SK-N-SH (cell line): ENCODE results near the gene ANKRD11. TPM values are rescaled to one million over a fixed set of nuclear protein-coding genes. Genes with fewer than 3 reads are reported as not detected.
"Not testable (repeated sequence)": the region's sequence is repeated elsewhere in the genome, so short reads cannot be mapped to it uniquely, and the experiment has no call there.

Experiments
- CTCF ChIA-PET: fragments of 300-600, 350-600 bp; formaldehyde crosslinking; extraction: SDS; loops from one replicate; lab custom pipeline; 2021; lab: Yijun Ruan, JAX
- POLR2A ChIA-PET: fragments of 350-600 bp; sonication (Branson Sonifier 250); formaldehyde crosslinking; extraction: SDS; loops from one replicate; lab custom pipeline; 2020; ENCODE audit warnings: antibody characterized with exemption, inconsistent platforms; lab: Yijun Ruan, JAX
- DNase-seq: peaks from one replicate; pipeline ENCODE4 v3.0.0; 2012
- H2AFZ ChIP-seq: fragments of 200-600 bp; sonication (generic); 2 replicates; pipeline ENCODE4 v1.8.1; 2016; ENCODE audit warnings: antibody characterized with exemption, mild to moderate bottlenecking, low read depth
- H3F3A ChIP-seq: fragments of 200-600 bp; sonication (generic); replicated peaks from 2 replicates; pipeline ENCODE3; 2016; ENCODE audit warnings: antibody characterized with exemption, mild to moderate bottlenecking; ENCODE audit not compliant: insufficient read depth
- H3K27ac ChIP-seq, 2 experiments: fragments of 200-500 bp in 1 of 2; fragments of 200-600 bp in 1 of 2; sonication (Bioruptor generic) in 1 of 2; sonication (generic), shearing (Covaris generic) in 1 of 2; 2 replicates each; pipeline versions ENCODE4 v1.5.1 to v1.6.1; 2014 to 2016; ENCODE audit warnings: low read depth in 2 of 2, inconsistent platforms in 1 of 2, low read length in 1 of 2, mild to moderate bottlenecking in 1 of 2, mixed read lengths in 1 of 2
- H3K27me3 ChIP-seq: fragments of 200-600 bp; sonication (generic), shearing (Covaris generic); 2 replicates; pipeline ENCODE4 v1.6.1; 2016; ENCODE audit warnings: mixed run types; ENCODE audit not compliant: insufficient read depth
- H3K36me3 ChIP-seq, 2 experiments: fragments of 200-500 bp in 1 of 2; fragments of 200-600 bp in 1 of 2; sonication (Bioruptor generic) in 1 of 2; sonication (generic) in 1 of 2; replicated peaks in 1 of 2; 2 replicates each; pipeline versions ENCODE3 to v1.5.1; 2014 to 2016; ENCODE audit warnings: low read length in 1 of 2, mild to moderate bottlenecking in 1 of 2; ENCODE audit not compliant: insufficient read depth in 2 of 2, control insufficient read depth in 1 of 2
- H3K4me1 ChIP-seq, 2 experiments: fragments of 200-500 bp in 1 of 2; fragments of 200-600 bp in 1 of 2; sonication (Bioruptor generic) in 1 of 2; sonication (generic), shearing (Covaris generic) in 1 of 2; 2 replicates each; pipeline versions ENCODE4 v1.5.1 to v1.6.1; 2014 to 2016; ENCODE audit warnings: low read depth in 1 of 2, low read length in 1 of 2, mixed run types in 1 of 2; ENCODE audit not compliant: insufficient read depth in 2 of 2, control insufficient read depth in 1 of 2
- H3K4me2 ChIP-seq: fragments of 200-600 bp; sonication (generic), shearing (Covaris generic); 2 replicates; pipeline ENCODE4 v1.6.1; 2017; ENCODE audit warnings: mixed run types
- H3K4me3 ChIP-seq, 2 experiments: fragments of 200-500 bp in 1 of 2; fragments of 200-600 bp in 1 of 2; sonication (Bioruptor generic) in 1 of 2; sonication (generic), shearing (Covaris generic) in 1 of 2; 2 replicates each; pipeline versions ENCODE4 v1.5.1 to v1.8.1; 2014 to 2016; ENCODE audit warnings: low read depth in 2 of 2, inconsistent platforms in 1 of 2, low read length in 1 of 2, mild to moderate bottlenecking in 1 of 2, mixed read lengths in 1 of 2, moderate library complexity in 1 of 2
- H3K79me2 ChIP-seq: fragments of 200-600 bp; sonication (generic); 2 replicates; pipeline ENCODE4 v1.8.1; 2017; ENCODE audit warnings: mild to moderate bottlenecking; ENCODE audit not compliant: insufficient read depth
- H3K9ac ChIP-seq: fragments of 200-600 bp; sonication (generic); 2 replicates; pipeline ENCODE4 v1.6.1; 2017; ENCODE audit warnings: mixed run types
- H3K9me2 ChIP-seq: fragments of 200-600 bp; sonication (generic); 2 replicates; pipeline ENCODE4 v1.6.1; 2017; ENCODE audit warnings: mixed run types
- H3K9me3 ChIP-seq: fragments of 200-600 bp; sonication (generic); 2 replicates; pipeline ENCODE4 v1.6.1; 2017; ENCODE audit warnings: mixed run types, mild to moderate bottlenecking, moderate library complexity
- H4K20me1 ChIP-seq: fragments of 200-600 bp; sonication (generic); 2 replicates; pipeline ENCODE4 v1.6.1; 2017; ENCODE audit warnings: mild to moderate bottlenecking, mixed run types; ENCODE audit not compliant: insufficient read depth
- ELF1 ChIP-seq: IDR thresholded peaks from 2 replicates; pipeline ENCODE4 v1.4.0; 2012
- FOSL2 ChIP-seq: IDR thresholded peaks from 2 replicates; pipeline ENCODE4 v1.4.0; 2012; ENCODE audit warnings: low read depth, mild to moderate bottlenecking, moderate library complexity, borderline replicate concordance
- FOXM1 ChIP-seq: IDR thresholded peaks from 2 replicates; pipeline ENCODE4 v1.4.0; 2012; ENCODE audit warnings: low read depth, mild to moderate bottlenecking
- GABPA ChIP-seq: IDR thresholded peaks from 2 replicates; pipeline ENCODE4 v1.4.0; 2012; ENCODE audit warnings: low read depth, mild to moderate bottlenecking
- GATA2 ChIP-seq: sonication (generic); formaldehyde crosslinking; IDR thresholded peaks from 2 replicates; pipeline ENCODE4 v1.5.0; 2020; ENCODE audit warnings: mild to moderate bottlenecking, missing genetic modification reagents
- MEF2A ChIP-seq: IDR thresholded peaks from 2 replicates; pipeline ENCODE4 v1.4.0; 2012; ENCODE audit warnings: low read depth, borderline replicate concordance
- TCF12 ChIP-seq: IDR thresholded peaks from 2 replicates; pipeline ENCODE4 v1.4.0; 2012
- YY1 ChIP-seq: IDR thresholded peaks from 2 replicates; pipeline ENCODE4 v1.4.0; 2012; ENCODE audit warnings: low read depth, mild to moderate bottlenecking
- WGBS: methylation state at CpG from one replicate; pipeline ENCODE4 v1.1.6; 2017; ENCODE audit warnings: low lambda C conversion rate; 5-methylcytosine and 5-hydroxymethylcytosine counted together
- polyA plus RNA-seq, 3 experiments: library from polyadenylated mRNA; depleted of rRNA; stranded (reverse); fragments of >200 nt; gene quantifications; 2 replicates each; pipeline ENCODE4 v1.2.3, GENCODE V29; 2012
- TF ChIP-seq, protein P1 (sequence below): IDR thresholded peaks from 2 replicates; pipeline ENCODE4; 2012
- TF ChIP-seq, protein P2 (sequence below): IDR thresholded peaks from 2 replicates; pipeline ENCODE4 v1.6.1; 2012; ENCODE audit warnings: mild to moderate bottlenecking, low read depth, low read length, moderate library complexity
- TF ChIP-seq, protein P3 (sequence below): IDR thresholded peaks from 2 replicates; pipeline ENCODE4 v1.4.0; 2012; ENCODE audit warnings: low read depth

ANKRD11 gene
- polyA plus RNA-seq, 1 of the 3 experiments (the other 2 are of a cell fraction): 50.2 TPM

DNA sequence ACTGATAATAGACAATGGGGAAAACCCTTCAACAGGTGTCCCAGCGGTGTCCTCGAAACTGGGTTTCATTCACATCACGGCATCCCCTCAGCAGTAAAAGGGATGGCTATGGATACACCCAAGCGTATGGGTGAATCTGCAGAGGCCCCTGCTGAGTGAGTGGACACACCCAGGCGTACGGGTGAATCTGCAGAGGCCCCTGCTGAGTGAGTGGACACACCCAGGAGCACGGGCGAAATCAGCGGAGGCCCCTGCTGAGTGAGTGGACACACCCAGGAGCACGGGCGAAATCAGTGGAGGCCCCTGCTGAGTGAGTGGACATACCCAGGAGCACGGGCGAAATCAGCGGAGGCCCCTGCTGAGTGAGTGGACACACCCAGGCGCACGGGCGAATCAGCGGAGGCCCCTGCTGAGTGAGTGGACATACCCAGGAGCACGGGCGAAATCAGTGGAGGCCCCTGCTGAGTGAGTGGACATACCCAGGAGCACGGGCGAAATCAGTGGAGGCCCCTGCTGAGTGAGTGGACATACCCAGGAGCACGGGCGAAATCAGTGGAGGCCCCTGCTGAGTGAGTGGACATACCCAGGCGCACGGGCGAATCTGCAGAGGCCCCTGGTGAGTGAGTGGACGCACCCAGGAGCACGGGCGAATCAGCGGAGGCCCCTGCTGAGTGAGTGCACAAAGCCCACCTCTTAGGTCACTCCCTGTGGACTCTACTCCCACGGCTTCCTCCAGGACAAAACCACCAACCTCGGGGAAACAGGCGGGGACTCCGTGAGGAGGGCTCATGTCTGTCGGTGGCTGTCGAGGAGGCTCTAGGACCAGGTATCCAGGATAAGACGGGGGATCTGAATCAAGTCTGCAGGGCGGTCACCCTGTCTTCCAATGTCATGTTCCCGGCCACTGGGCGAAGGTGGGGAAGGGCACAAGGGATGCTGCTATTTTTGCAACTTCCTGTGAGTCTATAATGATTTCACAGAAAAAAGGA is 161.7 kb downstream of the ANKRD11 start:
- H3K9ac ChIP-seq, POLR2A ChIA-PET, H3K4me2 ChIP-seq, H3K36me3 ChIP-seq, H3K4me3 ChIP-seq, DNase-seq, H3K27ac ChIP-seq, H3K9me3 ChIP-seq, H3K27me3 ChIP-seq, H2AFZ ChIP-seq, H3K9me2 ChIP-seq: not testable (repeated sequence)
- Histone ChIP-seq H3F3A (peaks cover 29% of the 10 kb centered on the region), H4K20me1 (peaks cover 41% of the 10 kb centered on the region), H3K4me1 (peaks cover 25 to 54% of the 10 kb centered on the region in 2 experiments; a peak in 3 of 4 replicates), H3K79me2 (peaks cover 93% of the 10 kb centered on the region)
- 93% methylated on average over 33 of the region's 41 CpGs for WGBS
- CTCF ChIA-PET: interaction anchor here (0.9 kb wide), 1 partner anchor 12 kb away, joined by 3 read pairs; no protein-coding TSS in a partner anchor

DNA sequence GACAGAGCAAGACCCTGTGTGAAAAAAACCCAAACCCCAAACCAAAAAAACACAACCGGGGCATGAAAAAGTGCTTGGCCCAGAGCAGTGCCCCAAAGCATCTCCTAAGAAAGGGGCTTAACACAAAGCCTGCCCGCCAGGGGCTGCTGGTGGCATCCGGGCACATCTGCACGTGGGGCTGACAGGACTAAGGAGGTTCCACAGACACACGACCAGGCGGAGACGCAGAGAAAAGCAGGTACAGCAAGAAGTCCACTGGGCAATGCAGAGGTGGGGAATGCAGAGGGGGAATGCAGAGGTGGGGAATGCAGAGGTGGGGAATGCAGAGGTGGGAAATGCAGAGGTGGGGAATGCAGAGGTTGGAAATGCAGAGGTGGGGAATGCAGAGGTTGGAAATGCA is 163.6 kb downstream of the ANKRD11 start:
- H3K4me2 ChIP-seq: peak overlapping the region; percentile 51; the same call in 1 of the 2 replicates
- DNase-seq: no peak
- POLR2A ChIA-PET: no interaction called here
- no peak for TF ChIP-seq GATA2 (CRISPR knock-in tag)
- TF ChIP-seq MEF2A: no peak
- TF ChIP-seq, all 33 proteins: peak for 0
- Histone ChIP-seq H3K9me2 (no peaks in the 10 kb centered on the region), H3K79me2 (peaks cover 91% of the 10 kb centered on the region), H3K27ac (peak overlapping the region in 1 of 2 experiments; percentile 75; a peak in 2 of 4 replicates), H3K36me3 (no peaks in the 10 kb centered on the region), H3F3A (peaks cover 31% of the 10 kb centered on the region), H3K9me3 (no peaks in the 10 kb centered on the region), H3K4me3 (no peak overlapping the region), H2AFZ (no peak overlapping the region), H3K4me1 (peaks cover 31 to 54% of the 10 kb centered on the region in 2 experiments; a peak in 3 of 4 replicates), H4K20me1 (peaks cover 22% of the 10 kb centered on the region), H3K27me3 (no peaks in the 10 kb centered on the region), H3K9ac (no peak overlapping the region)
- WGBS: 98% methylated on average over 7 of the region's 7 CpGs
- CTCF ChIA-PET: no interaction called here

DNA sequence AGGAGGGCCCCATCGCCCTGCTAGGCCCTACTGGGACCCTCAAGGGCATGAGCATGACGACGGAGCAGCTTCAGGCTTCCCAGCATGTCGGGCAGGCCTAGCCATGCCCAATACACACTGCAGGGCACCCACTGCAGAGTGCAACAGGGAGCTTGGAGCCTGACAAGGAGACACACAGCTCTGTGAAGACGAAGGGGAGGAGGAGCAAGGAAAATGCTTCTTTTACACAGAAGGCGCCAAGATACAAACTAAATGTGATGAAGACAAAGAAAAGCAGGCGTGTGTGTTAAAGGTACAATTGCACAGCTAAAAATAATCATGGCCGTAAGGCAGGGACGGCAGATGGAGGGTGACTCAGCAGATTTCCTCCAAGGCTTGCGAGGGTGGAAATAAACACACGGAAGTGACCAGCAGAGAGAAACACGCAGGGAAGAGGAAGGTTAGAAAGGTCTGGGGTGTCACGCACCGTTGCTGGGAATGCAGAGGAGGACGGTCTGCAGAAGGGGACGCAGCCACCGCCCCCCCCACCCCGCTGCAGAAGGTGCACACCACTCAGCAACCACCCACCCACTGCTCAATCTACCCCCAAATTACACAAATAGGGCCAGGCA is 164.4 kb downstream of the ANKRD11 start:
- Histone ChIP-seq H3K4me1 (peaks cover 35 to 51% of the 10 kb centered on the region in 2 experiments; a peak in 3 of 4 replicates), H3K4me3 (no peak overlapping the region), H4K20me1 (peaks cover 16% of the 10 kb centered on the region), H3K4me2 (peak overlapping the region; percentile 51), H3K27me3 (no peaks in the 10 kb centered on the region)
- CTCF ChIA-PET: interaction anchor here (0.7 kb wide), 1 partner anchor 15 kb away, joined by 3 read pairs; no protein-coding TSS in a partner anchor
- no peak for TF ChIP-seq FOXM1
- TF ChIP-seq GABPA: no peak
- TF ChIP-seq, protein P1, sequence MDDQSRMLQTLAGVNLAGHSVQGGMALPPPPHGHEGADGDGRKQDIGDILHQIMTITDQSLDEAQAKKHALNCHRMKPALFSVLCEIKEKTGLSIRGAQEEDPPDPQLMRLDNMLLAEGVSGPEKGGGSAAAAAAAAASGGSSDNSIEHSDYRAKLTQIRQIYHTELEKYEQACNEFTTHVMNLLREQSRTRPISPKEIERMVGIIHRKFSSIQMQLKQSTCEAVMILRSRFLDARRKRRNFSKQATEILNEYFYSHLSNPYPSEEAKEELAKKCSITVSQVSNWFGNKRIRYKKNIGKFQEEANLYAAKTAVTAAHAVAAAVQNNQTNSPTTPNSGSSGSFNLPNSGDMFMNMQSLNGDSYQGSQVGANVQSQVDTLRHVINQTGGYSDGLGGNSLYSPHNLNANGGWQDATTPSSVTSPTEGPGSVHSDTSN: no peak
- TF ChIP-seq, protein P2, sequence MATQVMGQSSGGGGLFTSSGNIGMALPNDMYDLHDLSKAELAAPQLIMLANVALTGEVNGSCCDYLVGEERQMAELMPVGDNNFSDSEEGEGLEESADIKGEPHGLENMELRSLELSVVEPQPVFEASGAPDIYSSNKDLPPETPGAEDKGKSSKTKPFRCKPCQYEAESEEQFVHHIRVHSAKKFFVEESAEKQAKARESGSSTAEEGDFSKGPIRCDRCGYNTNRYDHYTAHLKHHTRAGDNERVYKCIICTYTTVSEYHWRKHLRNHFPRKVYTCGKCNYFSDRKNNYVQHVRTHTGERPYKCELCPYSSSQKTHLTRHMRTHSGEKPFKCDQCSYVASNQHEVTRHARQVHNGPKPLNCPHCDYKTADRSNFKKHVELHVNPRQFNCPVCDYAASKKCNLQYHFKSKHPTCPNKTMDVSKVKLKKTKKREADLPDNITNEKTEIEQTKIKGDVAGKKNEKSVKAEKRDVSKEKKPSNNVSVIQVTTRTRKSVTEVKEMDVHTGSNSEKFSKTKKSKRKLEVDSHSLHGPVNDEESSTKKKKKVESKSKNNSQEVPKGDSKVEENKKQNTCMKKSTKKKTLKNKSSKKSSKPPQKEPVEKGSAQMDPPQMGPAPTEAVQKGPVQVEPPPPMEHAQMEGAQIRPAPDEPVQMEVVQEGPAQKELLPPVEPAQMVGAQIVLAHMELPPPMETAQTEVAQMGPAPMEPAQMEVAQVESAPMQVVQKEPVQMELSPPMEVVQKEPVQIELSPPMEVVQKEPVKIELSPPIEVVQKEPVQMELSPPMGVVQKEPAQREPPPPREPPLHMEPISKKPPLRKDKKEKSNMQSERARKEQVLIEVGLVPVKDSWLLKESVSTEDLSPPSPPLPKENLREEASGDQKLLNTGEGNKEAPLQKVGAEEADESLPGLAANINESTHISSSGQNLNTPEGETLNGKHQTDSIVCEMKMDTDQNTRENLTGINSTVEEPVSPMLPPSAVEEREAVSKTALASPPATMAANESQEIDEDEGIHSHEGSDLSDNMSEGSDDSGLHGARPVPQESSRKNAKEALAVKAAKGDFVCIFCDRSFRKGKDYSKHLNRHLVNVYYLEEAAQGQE: no peak
- 0 out of 2 replicates have a peak, but pooled peaks have one; percentile 39 for TF ChIP-seq MEF2A
- TF ChIP-seq ELF1: 0 out of 2 replicates have a peak, but pooled peaks have one; percentile 22
- TF ChIP-seq YY1: peak; percentile 56; the same call in 1 of the 2 replicates
- TF ChIP-seq, protein P3, sequence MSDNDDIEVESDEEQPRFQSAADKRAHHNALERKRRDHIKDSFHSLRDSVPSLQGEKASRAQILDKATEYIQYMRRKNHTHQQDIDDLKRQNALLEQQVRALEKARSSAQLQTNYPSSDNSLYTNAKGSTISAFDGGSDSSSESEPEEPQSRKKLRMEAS: peak; percentile 61; the same call in 1 of the 2 replicates
- TF ChIP-seq FOSL2: peak; percentile 23; the same call in 1 of the 2 replicates
- TF ChIP-seq TCF12: peak; percentile 43; the same call in 1 of the 2 replicates
- TF ChIP-seq, all 33 proteins: peak for 6
- no peaks in the 10 kb centered on the region for H3K36me3 ChIP-seq
- DNase-seq: no peak
- H3F3A ChIP-seq: peaks cover 35% of the 10 kb centered on the region
- no peak overlapping the region for H2AFZ ChIP-seq
- H3K9me2 ChIP-seq: no peaks in the 10 kb centered on the region
- H3K27ac ChIP-seq: peak overlapping the region; percentile 75 to 86
- POLR2A ChIA-PET: no interaction called here
- H3K9me3 ChIP-seq: no peaks in the 10 kb centered on the region
- peaks cover 90% of the 10 kb centered on the region for H3K79me2 ChIP-seq
- peak overlapping the region; percentile 27 for H3K9ac ChIP-seq
- 42% methylated on average over 15 of the region's 18 CpGs for WGBS
